DOHH2 (cell line): Measurements from ENCODE around the gene CAPZA1.

ENCODE experiments used
- CTCF ChIP-seq: fragments of 200-600 bp; sonication (generic); IDR thresholded peaks from one replicate; pipeline ENCODE4 v1.5.1; 2014; ENCODE audit warnings: antibody characterized with exemption, mild to moderate bottlenecking, low read depth, low read length; ENCODE audit not compliant: poor library complexity, severe bottlenecking
- EZH2phosphoT487 ChIP-seq: fragments of 200-600 bp; sonication (generic); IDR thresholded peaks from 2 replicates; pipeline ENCODE4 v1.6.1; 2017; ENCODE audit warnings: borderline replicate concordance, mild to moderate bottlenecking, antibody characterized with exemption, low read length, moderate library complexity, mixed read lengths

GRCh38 chr1:112614460-112615065 is 5.1 kb upstream of the CAPZA1 start:
- TF ChIP-seq CTCF (peak; percentile 61), EZH2phosphoT487 (no peak)
